Right lobe of liver (tissue), 6 donors: Measurements from ENCODE around the gene IL3. TPM values are rescaled to one million over a fixed set of nuclear protein-coding genes. Genes with fewer than 3 reads are reported as not detected.

Experiments used
- ATAC-seq, 4 donors: fragments of 200-7000 bp; cut with Tn5 transposase; one replicate each; pipeline ENCODE4 v1.9.1; 2020; ENCODE audit warnings: mild to moderate bottlenecking in 4 of 4, moderate library complexity in 4 of 4
- DNase-seq, 3 donors: peaks; one replicate each; pipeline ENCODE4 v3.0.0-alpha.2; 2020
- H3K27ac ChIP-seq, 3 donors: fragments of 200-600 bp; one replicate each; pipeline ENCODE4 v1.8.0; 2022
- H3K27me3 ChIP-seq, 2 donors: fragments of 200-600 bp; one replicate each; pipeline ENCODE4 v1.8.0; 2022
- H3K36me3 ChIP-seq, 4 donors: fragments of 200-600 bp; sonication (generic) in 1 of 4; one replicate each; pipeline versions ENCODE4 v1.5.1 to v1.8.0; 2017 to 2022; ENCODE audit warnings: control low read depth in 1 of 4
- H3K4me1 ChIP-seq, 4 donors: fragments of 200-600 bp; sonication (generic) in 1 of 4; one replicate each; pipeline versions ENCODE4 v1.5.1 to v1.8.0; 2017 to 2022; ENCODE audit warnings: control low read depth in 1 of 4
- H3K4me3 ChIP-seq, 3 donors: fragments of 200-600 bp; one replicate each; pipeline ENCODE4 v1.8.0; 2022
- H3K9me3 ChIP-seq, 4 donors: fragments of 200-600 bp; sonication (generic) in 1 of 4; one replicate each; pipeline versions ENCODE4 v1.5.1 to v1.8.0; 2017 to 2022; ENCODE audit warnings: control low read depth in 1 of 4
- POLR2A ChIP-seq: fragments of 450-650 bp; IDR thresholded peaks from one replicate; pipeline ENCODE4 v1.6.1; 2017; ENCODE audit warnings: antibody characterized with exemption, mild to moderate bottlenecking
- WGBS: methylation state at CpG from one replicate; pipeline ENCODE4 v1.1.6; 2018; ENCODE audit warnings: low coverage, low lambda C conversion rate; ENCODE audit not compliant: insufficient coverage; ENCODE audit errors: missing lambda C conversion rate; 5-methylcytosine and 5-hydroxymethylcytosine counted together
- intact Hi-C, 2 donors: fragments of 100-400 bp; cut with DNase I; formaldehyde crosslinking; loops; one replicate each; pipeline versions ENCODE4 v1.11.2 to v1.14.1; 2022
- total RNA-seq, 6 experiments: library from RNA; depleted of rRNA in 2 of 6; stranded (reverse); fragments of >200 nt in 2 of 6; fragmentation: NEBNext Ultra II Directional in 3 of 6; extraction: Animal tissue kit (Norgen Biotek cat#: 25700) in 3 of 6; gene quantifications; one replicate each; pipeline versions ENCODE4 v1.1.0 to v1.2.4, GENCODE V29; 2016 to 2023
- TF ChIP-seq, protein P1 (sequence below), 4 donors: fragments of 200-600 bp in 3 of 4; fragments of 450-650 bp in 1 of 4; IDR thresholded peaks; one replicate each; pipeline versions ENCODE4 v1.5.1 to v1.8.0; 2016 to 2022; ENCODE audit warnings: antibody characterized with exemption in 4 of 4, mild to moderate bottlenecking in 2 of 4
- donor health status: DM: no; HTN: yes; CAD: no.
- donor health status: DM: no; HTN: no; CAD: no.
- donor health status: DM: no; HTN: no; CAD: no.
- donor health status: DM: no; HTN: yes; CAD: no.
- donor health status: DM: no; HTN: yes; CAD: no.

Gene IL3
- total RNA-seq, 6 experiments from 2014 or later, result not detected

DNA sequence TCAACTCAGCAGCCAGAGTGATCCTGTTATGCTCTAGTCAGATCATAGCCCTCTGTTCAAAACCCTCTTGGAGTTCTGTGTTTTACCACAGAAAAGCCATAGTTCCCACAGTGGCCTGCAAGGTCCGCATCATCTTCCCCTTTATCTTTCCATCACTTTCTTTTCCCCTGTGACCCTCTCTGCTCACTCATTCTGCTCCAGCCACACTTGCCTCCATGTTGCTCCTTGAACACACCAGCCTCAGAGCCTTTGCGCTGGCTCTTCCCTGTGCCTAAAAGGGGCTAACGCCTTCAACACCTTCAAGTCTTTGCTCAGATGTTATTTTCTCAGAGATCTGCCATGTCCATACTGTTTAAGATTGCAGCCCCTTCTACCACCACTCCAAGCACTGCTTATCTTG, 39.5 kb downstream of the IL3 start:
- Histone ChIP-seq H3K4me3 (no peak overlapping the region), H3K9me3 (no peaks in the 10 kb centered on the region), H3K27me3 (no peaks in the 10 kb centered on the region), H3K36me3 (no peaks in the 10 kb centered on the region), H3K4me1 (no peaks in the 10 kb centered on the region), H3K27ac (no peak overlapping the region)
- ATAC-seq (no peak), DNase-seq (no peak)
- 43% methylated on average over 2 of the region's 3 CpGs for WGBS
- intact Hi-C loops, result no loop called here
- TF ChIP-seq, protein P1, sequence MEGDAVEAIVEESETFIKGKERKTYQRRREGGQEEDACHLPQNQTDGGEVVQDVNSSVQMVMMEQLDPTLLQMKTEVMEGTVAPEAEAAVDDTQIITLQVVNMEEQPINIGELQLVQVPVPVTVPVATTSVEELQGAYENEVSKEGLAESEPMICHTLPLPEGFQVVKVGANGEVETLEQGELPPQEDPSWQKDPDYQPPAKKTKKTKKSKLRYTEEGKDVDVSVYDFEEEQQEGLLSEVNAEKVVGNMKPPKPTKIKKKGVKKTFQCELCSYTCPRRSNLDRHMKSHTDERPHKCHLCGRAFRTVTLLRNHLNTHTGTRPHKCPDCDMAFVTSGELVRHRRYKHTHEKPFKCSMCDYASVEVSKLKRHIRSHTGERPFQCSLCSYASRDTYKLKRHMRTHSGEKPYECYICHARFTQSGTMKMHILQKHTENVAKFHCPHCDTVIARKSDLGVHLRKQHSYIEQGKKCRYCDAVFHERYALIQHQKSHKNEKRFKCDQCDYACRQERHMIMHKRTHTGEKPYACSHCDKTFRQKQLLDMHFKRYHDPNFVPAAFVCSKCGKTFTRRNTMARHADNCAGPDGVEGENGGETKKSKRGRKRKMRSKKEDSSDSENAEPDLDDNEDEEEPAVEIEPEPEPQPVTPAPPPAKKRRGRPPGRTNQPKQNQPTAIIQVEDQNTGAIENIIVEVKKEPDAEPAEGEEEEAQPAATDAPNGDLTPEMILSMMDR (IDR thresholded peaks at IDR 0.05), result no peak
- no peak for TF ChIP-seq POLR2A

DNA sequence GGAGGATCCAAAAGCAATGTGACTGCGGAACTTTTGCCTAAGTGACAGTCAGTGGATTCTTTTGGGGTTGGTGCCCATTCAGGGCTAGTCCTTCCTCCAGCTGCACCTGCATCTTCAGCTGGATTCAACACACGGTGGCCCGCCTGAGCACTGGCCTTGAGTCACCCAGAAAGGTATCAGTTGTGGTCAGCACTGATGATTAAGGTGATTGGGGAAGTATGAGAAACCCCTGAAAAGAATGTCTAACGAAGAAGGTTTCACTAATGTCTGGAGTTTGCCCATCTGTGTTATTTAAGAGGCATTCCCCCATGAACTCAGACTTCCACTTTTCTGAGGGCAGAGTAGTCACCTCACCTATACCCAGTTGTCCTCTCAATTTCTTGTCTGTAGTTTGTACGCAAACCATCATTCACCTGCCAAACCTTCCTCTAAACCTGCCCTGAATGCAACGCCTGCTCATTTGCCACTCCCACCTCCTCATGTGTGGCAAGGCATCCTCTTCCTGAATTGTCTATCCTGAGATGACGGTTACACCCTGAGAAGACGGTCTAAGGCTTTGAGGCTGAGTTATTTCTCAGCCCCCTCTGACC, 40.3 kb downstream of the IL3 start:
- WGBS, result 59% methylated on average over 8 of the region's 8 CpGs
- TF ChIP-seq, protein P1 (IDR thresholded peaks at IDR 0.05), result no peak
- no peak for TF ChIP-seq POLR2A
- intact Hi-C loops, result no loop called here
- Histone ChIP-seq H3K27me3 (no peaks in the 10 kb centered on the region), H3K4me3 (no peak overlapping the region), H3K36me3 (no peaks in the 10 kb centered on the region), H3K27ac (no peak overlapping the region), H3K9me3 (no peaks in the 10 kb centered on the region), H3K4me1 (no peaks in the 10 kb centered on the region)
- DNase-seq (no peak), ATAC-seq (no peak)

DNA sequence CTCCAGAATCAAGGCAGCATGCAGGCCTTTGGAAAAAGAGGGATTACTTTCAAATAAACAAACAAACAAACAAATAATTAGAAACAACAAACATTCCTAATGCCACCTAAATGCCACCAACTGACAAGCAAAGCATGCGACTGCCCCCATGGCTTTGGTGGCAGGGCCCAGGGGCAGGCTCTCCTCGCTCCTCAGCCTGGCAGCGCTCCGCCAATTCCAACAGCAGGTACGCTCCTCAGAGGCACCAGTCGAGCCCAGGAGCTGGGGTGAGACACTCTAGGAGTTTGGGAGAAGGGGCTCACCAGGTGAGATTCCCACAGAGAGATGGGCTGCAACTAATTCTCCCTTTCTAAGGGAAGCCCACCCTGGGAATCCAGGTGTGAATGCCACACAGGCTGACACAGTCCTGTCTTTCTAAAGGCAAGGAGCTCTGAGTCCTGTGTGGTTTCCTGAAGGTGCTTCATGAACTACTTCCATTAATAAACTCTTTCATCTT, 41.0 kb downstream of the IL3 start:
- DNase-seq, result no peak
- WGBS, result 93% methylated on average over 3 of the region's 6 CpGs
- no peak overlapping the region for H3K27ac ChIP-seq

DNA sequence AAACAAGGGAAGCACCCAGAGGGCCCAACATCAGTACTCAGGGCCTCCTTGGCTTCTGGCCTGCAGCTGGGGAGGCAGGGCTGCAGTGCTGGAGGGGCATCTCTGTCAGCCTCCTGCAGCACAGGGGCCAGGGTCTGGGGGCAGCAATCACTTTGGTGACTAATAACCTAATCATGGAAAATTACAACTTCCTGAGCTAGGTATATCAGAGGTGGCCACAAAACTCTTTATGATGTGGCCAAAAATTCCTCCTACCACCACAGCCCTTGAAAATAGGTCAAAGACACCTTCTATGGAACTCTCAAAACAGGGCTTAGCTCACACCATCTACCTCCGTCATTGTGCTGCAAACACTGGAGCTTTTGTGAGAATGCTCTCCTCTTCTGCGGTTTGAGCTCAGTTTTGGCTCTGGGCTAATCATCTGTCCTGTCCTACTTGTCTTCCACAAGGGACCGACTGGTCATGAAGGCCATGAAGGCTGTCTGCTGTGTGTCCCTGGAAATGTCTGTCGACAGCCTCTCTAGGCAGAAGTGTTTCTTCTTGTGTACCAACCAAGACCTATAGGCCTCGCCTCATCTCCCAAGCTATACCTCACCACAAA, 41.7 kb downstream of the IL3 start:
- no peaks in the 10 kb centered on the region for H3K9me3 ChIP-seq
- DNase-seq, result no peak
- ATAC-seq, result no peak
- intact Hi-C loops, result no loop called here
- no peak overlapping the region for H3K4me3 ChIP-seq
- no peak overlapping the region for H3K27ac ChIP-seq
- no peaks in the 10 kb centered on the region for H3K27me3 ChIP-seq
- TF ChIP-seq POLR2A, result no peak
- TF ChIP-seq, protein P1 (IDR thresholded peaks at IDR 0.05), result no peak
- H3K4me1 ChIP-seq, result no peaks in the 10 kb centered on the region
- no peaks in the 10 kb centered on the region for H3K36me3 ChIP-seq
- WGBS, result 77% methylated on average over 4 of the region's 5 CpGs

More for the DNA sequence above, 41.0 kb downstream of the IL3 start:
- intact Hi-C loops, result no loop called here
- ATAC-seq, result no peak
- TF ChIP-seq, protein P1 (IDR thresholded peaks at IDR 0.05), result no peak
- TF ChIP-seq POLR2A, result no peak
- Histone ChIP-seq H3K9me3 (no peaks in the 10 kb centered on the region), H3K4me3 (no peak overlapping the region), H3K4me1 (no peaks in the 10 kb centered on the region), H3K36me3 (no peaks in the 10 kb centered on the region), H3K27me3 (no peaks in the 10 kb centered on the region)
